Stimulated activated memory B cell treated with anti-CD40 and anti-IgM and Interleukin-4, amounts not matched to agents 10 μg/mL and 1 μg/mL and 100 μg/mL, for 72 hours (primary cell): ENCODE results near the gene AICDA.
"Not testable (repeated sequence)": the region's sequence is repeated elsewhere in the genome, so short reads cannot be mapped to it uniquely, and the experiment has no call there.

Source experiments
- ATAC-seq: fragments of 150-1000 bp; cut with Tn5 transposase; 2 replicates; pipeline ENCODE4 v1.10.0; 2021
- H3K27ac Mint-ChIP-seq: one replicate; pipeline ENCODE4 v1.8.0; 2022; ENCODE audit warnings: mild to moderate bottlenecking, mixed read lengths
- H3K27me3 Mint-ChIP-seq: one replicate; pipeline ENCODE4 v1.8.0; 2022; ENCODE audit warnings: mixed read lengths
- H3K36me3 Mint-ChIP-seq: one replicate; pipeline ENCODE4 v1.8.0; 2022; ENCODE audit warnings: mixed read lengths
- H3K4me1 Mint-ChIP-seq: one replicate; pipeline ENCODE4 v1.8.0; 2022; ENCODE audit warnings: mixed read lengths
- H3K4me3 Mint-ChIP-seq: one replicate; pipeline ENCODE4 v1.8.0; 2022; ENCODE audit warnings: mild to moderate bottlenecking, moderate library complexity, mixed read lengths
- H3K9me3 Mint-ChIP-seq: one replicate; pipeline ENCODE4 v1.8.0; 2022; ENCODE audit warnings: mixed read lengths

AICDA gene

GRCh38 chr12:8635342-8636006 lies 22.8 kb upstream of the AICDA start:
- not testable (repeated sequence) for H3K27me3 Mint-ChIP-seq, H3K9me3 Mint-ChIP-seq, ATAC-seq, H3K36me3 Mint-ChIP-seq, H3K4me3 Mint-ChIP-seq
- Mint-ChIP-seq H3K4me1 (peaks cover 16% of the 10 kb centered on the region), H3K27ac (peak overlapping the region; percentile 68)

DNA sequence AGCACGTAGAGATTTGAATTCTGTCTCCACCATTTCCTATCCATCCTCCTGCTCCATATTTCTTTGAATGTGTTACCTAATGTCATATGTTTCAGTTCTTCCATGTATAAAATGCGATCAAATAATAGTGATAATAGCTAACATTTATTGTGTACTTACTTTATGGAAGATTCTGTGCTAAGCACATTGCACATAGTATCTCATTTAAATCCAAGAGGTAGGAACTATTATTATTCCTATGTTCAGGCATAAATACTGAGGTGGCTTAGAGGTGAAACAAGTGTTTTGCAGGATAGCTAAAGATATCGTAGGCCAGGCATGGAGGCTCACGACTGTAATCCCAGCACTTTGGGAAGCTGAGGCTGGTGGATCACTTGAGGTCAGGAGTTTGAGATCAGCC lies 17.5 kb upstream of the AICDA start:
- no peak for ATAC-seq
- Mint-ChIP-seq H3K36me3 (no peaks in the 10 kb centered on the region), H3K9me3 (no peaks in the 10 kb centered on the region), H3K4me1 (peaks cover 20% of the 10 kb centered on the region), H3K27me3 (no peaks in the 10 kb centered on the region), H3K4me3 (no peak overlapping the region), H3K27ac (peak overlapping the region; percentile 81)

DNA sequence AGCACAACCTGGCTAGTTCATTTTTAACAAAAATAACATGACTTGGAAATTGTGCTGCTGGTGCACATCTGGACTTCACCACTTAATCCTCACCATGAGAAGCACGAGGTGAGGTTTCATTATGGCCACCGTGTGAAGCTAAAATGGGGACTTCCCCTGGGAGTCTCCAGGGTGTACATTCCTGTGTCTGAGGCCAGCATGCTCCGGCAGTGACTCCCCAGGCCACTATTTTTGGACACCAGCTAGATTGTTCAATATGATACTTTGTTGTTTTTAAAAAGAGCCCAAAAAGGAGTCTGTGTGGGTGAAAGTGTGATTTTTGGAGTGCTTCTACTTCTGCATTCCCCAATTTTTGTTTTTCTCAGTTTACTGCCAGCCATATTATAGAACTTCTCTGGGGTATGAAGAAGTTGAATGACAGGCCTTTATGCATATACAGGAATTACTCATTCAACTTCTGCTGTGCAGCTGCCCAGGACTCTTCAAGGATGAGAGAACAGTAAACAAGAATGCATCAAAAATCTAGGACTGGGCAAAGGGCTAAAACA lies 16.9 kb upstream of the AICDA start:
- Mint-ChIP-seq H3K27me3 (no peaks in the 10 kb centered on the region), H3K36me3 (no peaks in the 10 kb centered on the region), H3K27ac (peak overlapping the region; percentile 81), H3K4me3 (no peak overlapping the region), H3K9me3 (no peaks in the 10 kb centered on the region), H3K4me1 (peaks cover 20% of the 10 kb centered on the region)
- ATAC-seq: peak; percentile 98

DNA sequence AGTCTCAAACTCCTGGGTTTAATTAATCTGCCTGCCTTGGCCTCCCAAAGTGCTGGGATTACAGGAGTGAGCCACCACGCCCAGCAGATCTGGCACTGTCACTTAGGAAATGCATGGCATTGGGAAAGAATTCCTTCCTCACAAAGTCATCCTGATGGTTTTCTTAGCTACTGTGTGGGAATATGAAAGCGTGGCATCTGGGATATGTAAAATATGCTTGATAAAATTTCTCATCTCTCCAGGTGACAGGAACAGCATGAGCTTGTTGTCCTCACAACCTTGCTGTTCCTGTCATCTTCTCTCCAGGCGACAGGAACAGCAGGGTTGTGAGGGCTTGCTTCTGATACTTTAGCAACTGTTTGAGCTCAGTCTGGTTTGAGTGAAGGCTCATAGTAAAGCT lies 16.1 kb upstream of the AICDA start:
- no peaks in the 10 kb centered on the region for H3K27me3 Mint-ChIP-seq
- H3K36me3 Mint-ChIP-seq: no peaks in the 10 kb centered on the region
- peak overlapping the region; percentile 81 for H3K27ac Mint-ChIP-seq
- no peak for ATAC-seq
- H3K4me1 Mint-ChIP-seq: peaks cover 20% of the 10 kb centered on the region
- no peaks in the 10 kb centered on the region for H3K9me3 Mint-ChIP-seq
- no peak overlapping the region for H3K4me3 Mint-ChIP-seq

- not testable (repeated sequence) for H3K4me3 Mint-ChIP-seq, ATAC-seq
Measured at GRCh38 chr12:8624750-8625149, 12.1 kb upstream of the AICDA start.

DNA sequence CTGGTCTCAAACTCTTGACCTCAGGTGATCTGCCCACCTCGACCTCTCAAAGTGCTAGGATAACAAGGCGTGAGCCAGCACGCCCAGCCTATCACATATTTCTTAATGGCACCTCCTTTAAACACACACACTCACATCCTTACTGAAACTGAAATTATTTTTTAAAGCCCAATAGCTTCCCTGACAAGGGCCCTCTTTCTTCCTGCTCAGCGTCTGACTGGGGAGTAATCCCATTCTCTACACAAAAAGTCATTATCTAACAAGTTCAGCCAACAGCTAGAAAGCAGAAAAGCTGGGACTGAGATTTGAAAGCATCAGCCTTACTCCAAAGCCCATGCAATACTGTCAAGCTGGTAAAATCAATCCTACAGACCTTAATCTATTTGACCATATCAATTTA lies 10.0 kb upstream of the AICDA start:
- ATAC-seq: no peak
- Mint-ChIP-seq H3K36me3 (no peaks in the 10 kb centered on the region), H3K4me3 (no peak overlapping the region), H3K4me1 (peaks cover 16% of the 10 kb centered on the region), H3K27me3 (no peaks in the 10 kb centered on the region), H3K27ac (peak overlapping the region; percentile 65), H3K9me3 (no peaks in the 10 kb centered on the region)

More at GRCh38 chr12:8624750-8625149, 12.1 kb upstream of the AICDA start:
- H3K9me3 Mint-ChIP-seq, H3K27ac Mint-ChIP-seq, H3K27me3 Mint-ChIP-seq, H3K36me3 Mint-ChIP-seq: not testable (repeated sequence)
- peaks cover 23% of the 10 kb centered on the region for H3K4me1 Mint-ChIP-seq

DNA sequence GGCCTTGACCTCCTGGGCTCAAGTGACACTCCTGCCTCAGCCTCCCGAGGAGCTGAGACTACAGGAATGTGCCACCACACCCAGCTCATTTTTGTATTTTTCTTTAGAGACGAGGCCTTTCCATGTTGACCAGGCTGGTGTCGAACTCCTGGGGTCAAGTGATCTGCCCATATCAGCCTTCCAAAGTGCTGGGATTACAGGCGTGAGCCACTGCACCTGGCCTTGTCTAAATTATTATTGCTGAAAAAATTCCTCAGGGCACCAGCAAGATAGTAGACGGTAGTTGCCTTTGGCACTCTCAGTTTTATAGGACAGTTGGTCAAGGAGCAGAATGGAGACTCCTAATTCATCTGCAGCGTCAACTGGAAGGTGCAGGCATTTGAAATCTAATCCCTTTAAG lies 2.5 kb upstream of the AICDA start:
- no peak for ATAC-seq
- Mint-ChIP-seq H3K27me3 (no peaks in the 10 kb centered on the region), H3K4me1 (peaks cover 26% of the 10 kb centered on the region), H3K27ac (no peak overlapping the region), H3K36me3 (no peaks in the 10 kb centered on the region), H3K4me3 (no peak overlapping the region), H3K9me3 (no peaks in the 10 kb centered on the region)

GRCh38 chr12:8613881-8614280 lies 1.2 kb upstream of the AICDA start:
- H3K4me3 Mint-ChIP-seq, ATAC-seq, H3K36me3 Mint-ChIP-seq: not testable (repeated sequence)

GRCh38 chr12:8609061-8609570 lies 3.5 kb downstream of the AICDA start:
- Mint-ChIP-seq H3K27me3 (peaks cover 5% of the 10 kb centered on the region), H3K9me3 (no peaks in the 10 kb centered on the region), H3K36me3 (peaks cover 21% of the 10 kb centered on the region), H3K27ac (peak overlapping the region; percentile 79), H3K4me3 (peak overlapping the region; percentile 86), H3K4me1 (peaks cover 46% of the 10 kb centered on the region)
- ATAC-seq: peak; percentile 13

More at GRCh38 chr12:8613881-8614280, 1.2 kb upstream of the AICDA start:
- Mint-ChIP-seq H3K4me1 (peaks cover 27% of the 10 kb centered on the region), H3K27ac (peak overlapping the region; percentile 83)
- H3K27me3 Mint-ChIP-seq, H3K9me3 Mint-ChIP-seq: not testable (repeated sequence)

GRCh38 chr12:8606890-8607289 lies 5.8 kb downstream of the AICDA start:
- H3K4me3 Mint-ChIP-seq: no peak overlapping the region
- H3K36me3 Mint-ChIP-seq: peaks cover 24% of the 10 kb centered on the region
- no peak overlapping the region for H3K27ac Mint-ChIP-seq
- no peaks in the 10 kb centered on the region for H3K9me3 Mint-ChIP-seq
- peaks cover 18% of the 10 kb centered on the region for H3K27me3 Mint-ChIP-seq
- H3K4me1 Mint-ChIP-seq: peaks cover 47% of the 10 kb centered on the region
- ATAC-seq: no peak

DNA sequence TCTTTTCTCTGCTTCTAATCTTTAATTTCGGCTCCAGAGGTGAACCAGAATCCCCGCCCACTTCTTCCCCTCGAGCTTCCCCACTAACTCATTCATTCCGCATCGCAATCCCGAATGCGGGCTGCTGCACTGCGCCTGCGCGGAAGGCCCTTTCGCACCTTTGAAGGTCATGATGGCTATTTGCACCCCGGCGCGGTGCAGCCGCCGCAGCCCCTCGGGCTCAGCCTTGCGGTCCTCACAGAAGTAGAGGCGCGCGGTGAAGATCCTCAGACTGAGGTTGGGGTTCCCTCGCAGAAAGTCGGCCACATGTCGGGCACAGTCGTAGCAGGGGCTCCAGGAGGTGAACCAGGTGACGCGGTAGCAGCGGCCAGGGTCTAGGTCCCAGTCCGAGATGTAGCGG lies 7.6 kb downstream of the AICDA start:
- Mint-ChIP-seq H3K27ac (peak overlapping the region; percentile 48), H3K27me3 (peaks cover 26% of the 10 kb centered on the region), H3K9me3 (no peaks in the 10 kb centered on the region), H3K4me3 (no peak overlapping the region), H3K36me3 (peaks cover 24% of the 10 kb centered on the region), H3K4me1 (peaks cover 51% of the 10 kb centered on the region)
- no peak for ATAC-seq

DNA sequence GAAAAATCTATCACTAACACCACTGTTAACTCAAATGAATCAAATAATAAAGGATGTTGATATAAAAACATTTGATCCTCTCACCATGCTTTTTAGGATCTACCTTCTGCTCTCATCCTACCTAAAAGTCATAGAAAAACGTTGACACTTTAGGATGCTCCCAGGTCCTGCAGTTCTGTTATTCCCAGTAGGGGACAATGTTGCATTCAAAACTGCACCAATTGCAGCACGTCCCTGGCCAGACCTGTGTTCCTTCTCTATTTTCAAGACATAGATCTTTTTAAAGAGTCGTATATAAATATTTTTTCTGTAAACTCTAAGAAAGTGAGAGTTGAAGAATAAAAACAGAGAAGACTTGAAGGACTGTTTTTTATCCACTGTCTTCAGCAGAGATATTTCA lies 8.8 kb downstream of the AICDA start:
- peaks cover 41% of the 10 kb centered on the region for H3K4me1 Mint-ChIP-seq
- H3K36me3 Mint-ChIP-seq: peaks cover 24% of the 10 kb centered on the region
- H3K4me3 Mint-ChIP-seq: no peak overlapping the region
- H3K27me3 Mint-ChIP-seq: peaks cover 28% of the 10 kb centered on the region
- no peak overlapping the region for H3K27ac Mint-ChIP-seq
- ATAC-seq: no peak
- no peaks in the 10 kb centered on the region for H3K9me3 Mint-ChIP-seq

DNA sequence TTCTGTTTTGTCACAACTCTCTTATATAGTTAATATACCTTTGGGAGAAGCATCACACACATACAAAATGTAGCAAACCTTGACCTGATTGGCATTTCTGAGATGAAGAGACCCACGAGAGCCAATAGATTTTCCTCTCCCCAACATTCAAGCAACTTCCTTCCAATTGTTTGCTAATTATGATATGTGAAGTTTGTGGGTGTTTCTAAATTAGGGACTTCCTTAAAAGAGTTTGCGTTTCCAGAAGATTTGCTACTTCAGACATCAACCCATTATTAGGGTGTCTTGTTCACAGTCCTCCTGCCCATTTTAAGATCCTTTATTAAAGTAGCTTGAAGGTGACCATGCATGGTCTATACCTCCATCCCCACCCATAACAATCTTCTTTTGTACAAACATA lies 9.4 kb downstream of the AICDA start:
- peaks cover 28% of the 10 kb centered on the region for H3K27me3 Mint-ChIP-seq
- no peak for ATAC-seq
- H3K36me3 Mint-ChIP-seq: peaks cover 24% of the 10 kb centered on the region
- H3K4me3 Mint-ChIP-seq: no peak overlapping the region
- H3K4me1 Mint-ChIP-seq: peaks cover 38% of the 10 kb centered on the region
- H3K9me3 Mint-ChIP-seq: no peaks in the 10 kb centered on the region
- H3K27ac Mint-ChIP-seq: no peak overlapping the region

- H3K36me3 Mint-ChIP-seq: no peaks in the 10 kb centered on the region
- peaks cover 15% of the 10 kb centered on the region for H3K4me1 Mint-ChIP-seq
- no peak for ATAC-seq
- no peak overlapping the region for H3K4me3 Mint-ChIP-seq
- H3K9me3 Mint-ChIP-seq: peaks cover 2% of the 10 kb centered on the region
- no peak overlapping the region for H3K27ac Mint-ChIP-seq
- H3K27me3 Mint-ChIP-seq: peaks cover 10% of the 10 kb centered on the region
Measured at GRCh38 chr12:8596561-8596960, 16.1 kb downstream of the AICDA start.

GRCh38 chr12:8594072-8594471 lies 18.6 kb downstream of the AICDA start:
- peaks cover 2% of the 10 kb centered on the region for H3K9me3 Mint-ChIP-seq
- H3K4me1 Mint-ChIP-seq: peaks cover 13% of the 10 kb centered on the region
- H3K36me3 Mint-ChIP-seq: no peaks in the 10 kb centered on the region

DNA sequence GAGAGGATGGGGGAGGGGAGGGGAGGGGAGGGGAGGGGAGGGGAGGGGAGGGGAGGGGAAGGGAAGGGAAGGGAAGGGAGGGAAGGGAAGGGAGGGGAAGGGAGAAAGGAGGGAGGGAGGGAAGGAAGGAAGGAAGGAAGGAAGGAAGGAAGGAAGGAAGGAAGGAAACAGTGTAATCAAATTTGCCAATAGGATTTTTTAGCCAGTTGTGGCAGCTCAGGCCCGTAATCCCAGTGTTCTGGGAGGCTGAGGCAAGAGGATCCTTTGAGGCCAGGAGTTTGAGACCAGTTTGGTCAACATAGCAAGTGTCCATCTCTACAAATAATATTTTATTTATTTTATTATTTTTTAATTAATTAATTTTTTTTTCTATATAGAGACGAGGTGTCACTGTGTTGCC lies 19.4 kb downstream of the AICDA start:
- Mint-ChIP-seq H3K4me3 (no peak overlapping the region), H3K27ac (no peak overlapping the region), H3K36me3 (no peaks in the 10 kb centered on the region), H3K4me1 (peaks cover 13% of the 10 kb centered on the region), H3K9me3 (peaks cover 2% of the 10 kb centered on the region), H3K27me3 (no peaks in the 10 kb centered on the region)
- no peak for ATAC-seq

More at GRCh38 chr12:8594072-8594471, 18.6 kb downstream of the AICDA start:
- Mint-ChIP-seq H3K27ac (no peak overlapping the region), H3K4me3 (no peak overlapping the region), H3K27me3 (no peaks in the 10 kb centered on the region)
- no peak for ATAC-seq
